ENCODE data around the gene SNX30.
A peak's percentile ranks its signal among the peaks of the same experiment; 100 is the strongest.

The SNX30 gene

DNA sequence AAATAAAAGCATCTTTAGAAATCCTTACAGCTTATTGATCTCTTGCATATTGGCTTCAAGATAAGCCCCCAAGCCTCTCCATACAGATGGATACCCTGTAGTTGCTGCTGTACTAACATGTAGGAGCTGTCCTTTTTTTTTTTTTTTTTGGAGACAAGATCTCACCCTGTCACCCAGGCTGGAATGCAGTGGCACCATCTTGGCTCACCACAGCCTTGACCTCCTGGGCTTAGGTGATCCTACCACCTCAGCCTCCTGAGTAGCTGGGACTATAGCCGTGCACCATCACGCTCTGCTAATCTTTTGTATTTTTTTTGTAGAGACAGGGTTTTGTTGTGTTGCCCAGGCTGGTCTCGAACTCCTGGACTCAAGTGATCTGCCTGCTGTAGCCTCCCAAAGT is 35.4 kb downstream of the SNX30 start:
- no peak for DNase-seq

DNA sequence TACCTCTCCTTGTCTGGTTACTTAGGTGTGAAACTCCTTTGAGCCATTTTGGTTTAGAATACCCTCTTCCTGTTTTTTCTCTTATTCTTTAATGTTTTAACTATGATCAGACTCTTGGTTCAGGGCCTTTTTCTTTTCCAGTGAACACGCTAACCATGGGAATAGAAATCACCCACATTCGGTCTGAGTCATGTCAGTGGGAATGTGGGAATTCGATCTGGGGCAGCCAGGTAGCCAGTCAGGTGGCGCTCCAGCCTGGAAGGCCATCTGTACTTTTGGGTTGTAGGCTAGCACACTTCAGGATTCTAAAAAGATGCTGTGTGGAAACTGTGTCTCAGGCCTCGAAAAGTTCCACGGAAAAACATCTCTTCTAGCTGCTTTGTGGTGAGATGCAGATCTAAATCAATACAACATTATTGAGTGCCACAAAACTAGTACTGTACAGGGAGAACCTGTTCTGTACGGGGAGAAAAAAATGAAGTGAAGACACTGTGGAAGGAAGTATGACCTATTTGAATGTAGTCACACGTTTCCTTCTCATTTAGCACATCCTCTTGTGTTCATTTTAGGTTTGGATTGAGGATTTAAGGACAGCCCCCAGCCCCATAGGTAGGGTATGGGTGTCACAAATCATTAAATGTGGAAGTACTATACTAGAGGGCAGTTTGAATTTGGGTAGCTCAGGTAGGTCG is 36.4 kb downstream of the SNX30 start:
- DNase-seq = no peak

DNA sequence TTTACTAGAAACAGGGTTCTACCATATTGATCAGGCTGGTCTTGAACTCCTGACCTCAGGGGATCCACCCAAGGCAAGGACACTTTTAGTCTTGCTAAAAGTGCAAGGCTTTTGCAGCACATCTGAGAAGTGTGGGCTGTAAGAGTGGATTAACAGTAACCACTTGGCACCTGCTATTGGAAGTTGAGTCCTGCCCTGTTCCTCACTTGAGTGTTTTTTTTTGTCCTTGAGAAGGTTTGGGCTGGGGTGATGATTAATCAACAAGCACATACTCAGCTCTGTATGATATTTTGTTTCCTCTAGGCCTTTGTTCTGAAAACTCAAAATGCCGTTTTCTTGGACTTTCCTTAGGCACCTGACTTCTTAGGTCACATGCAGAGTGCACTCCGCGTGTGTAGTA is 37.4 kb downstream of the SNX30 start:
- DNase-seq = no peak

DNA sequence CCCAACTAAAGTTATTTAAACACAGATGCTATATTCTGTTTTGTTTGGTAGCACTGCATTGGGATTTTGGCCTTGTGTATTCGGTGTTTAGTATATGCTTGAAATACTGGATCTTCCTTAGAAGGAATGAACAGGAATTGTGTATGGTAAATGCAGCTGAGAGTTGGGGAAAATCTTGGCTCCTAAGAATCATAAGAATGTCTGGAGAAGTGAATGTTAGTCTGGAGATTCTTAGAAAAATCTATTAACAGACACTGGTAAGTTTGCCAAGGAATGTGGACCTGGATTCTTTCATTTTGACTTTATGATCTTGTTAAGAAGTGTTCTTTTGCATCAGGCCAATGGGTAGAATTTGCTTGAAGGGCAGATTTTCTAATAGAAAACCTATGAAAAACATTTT is 38.9 kb downstream of the SNX30 start:
- DNase-seq = no peak

DNA sequence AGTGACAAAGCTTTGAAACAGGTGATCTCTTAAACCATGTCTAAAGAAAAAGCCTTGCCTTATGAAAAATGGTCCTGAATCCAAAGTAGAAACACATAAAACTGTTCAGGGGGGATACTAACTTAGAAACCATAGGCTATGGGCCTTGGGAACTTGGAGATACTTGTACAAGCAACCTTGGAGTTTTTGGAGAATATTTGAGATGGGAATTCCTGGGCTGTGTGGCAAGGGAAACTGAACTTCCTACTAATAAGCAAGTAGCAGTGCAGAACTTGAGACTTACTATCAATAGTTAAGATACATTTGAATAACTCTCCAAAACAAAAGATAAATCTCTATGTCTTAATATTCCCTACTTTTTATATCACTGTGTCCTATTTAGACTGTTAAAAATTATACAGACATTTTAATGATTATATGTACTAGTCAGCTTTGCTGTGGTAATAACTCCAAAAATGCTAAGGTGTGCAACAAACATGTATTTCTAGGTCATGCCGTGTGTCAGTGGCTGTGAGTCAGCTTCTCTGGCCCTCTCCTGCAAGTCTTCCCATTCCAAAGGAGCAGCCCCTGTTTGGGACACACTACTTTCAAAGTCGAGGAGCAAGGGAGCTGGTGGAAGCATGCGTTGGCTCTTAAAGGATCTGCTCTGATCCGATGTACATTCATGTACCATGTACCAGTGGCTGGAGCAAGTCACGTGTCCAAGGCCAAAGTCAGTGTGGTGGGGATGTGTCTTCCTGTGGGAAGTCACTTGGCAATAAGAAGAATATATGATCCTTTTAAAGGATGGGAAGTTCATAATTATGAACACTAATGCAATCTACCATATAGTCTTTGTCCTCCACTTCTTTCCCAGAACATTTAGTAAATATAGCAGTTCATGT is 39.6 kb downstream of the SNX30 start:
- DNase-seq = no peak

DNA sequence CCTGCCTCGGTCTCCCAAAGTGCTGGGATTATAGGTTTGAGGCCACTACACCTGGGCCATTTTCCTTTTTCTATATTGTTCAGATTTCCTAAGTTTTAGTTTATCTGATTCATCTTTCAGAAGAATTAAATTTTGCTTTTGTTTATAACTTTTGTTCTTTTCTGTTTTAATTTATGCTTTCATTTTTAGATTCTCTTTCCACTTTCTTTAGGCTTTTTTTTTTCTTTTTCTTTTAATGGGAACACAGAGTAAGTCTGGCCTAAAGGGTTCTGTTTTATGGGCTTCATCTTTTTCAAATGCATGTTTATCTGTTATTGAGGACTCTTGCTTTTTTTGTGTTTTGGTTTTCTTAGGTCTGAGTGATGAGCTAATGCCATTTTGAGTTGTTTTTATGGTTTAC is 42.1 kb downstream of the SNX30 start:
- no peak for DNase-seq

DNA sequence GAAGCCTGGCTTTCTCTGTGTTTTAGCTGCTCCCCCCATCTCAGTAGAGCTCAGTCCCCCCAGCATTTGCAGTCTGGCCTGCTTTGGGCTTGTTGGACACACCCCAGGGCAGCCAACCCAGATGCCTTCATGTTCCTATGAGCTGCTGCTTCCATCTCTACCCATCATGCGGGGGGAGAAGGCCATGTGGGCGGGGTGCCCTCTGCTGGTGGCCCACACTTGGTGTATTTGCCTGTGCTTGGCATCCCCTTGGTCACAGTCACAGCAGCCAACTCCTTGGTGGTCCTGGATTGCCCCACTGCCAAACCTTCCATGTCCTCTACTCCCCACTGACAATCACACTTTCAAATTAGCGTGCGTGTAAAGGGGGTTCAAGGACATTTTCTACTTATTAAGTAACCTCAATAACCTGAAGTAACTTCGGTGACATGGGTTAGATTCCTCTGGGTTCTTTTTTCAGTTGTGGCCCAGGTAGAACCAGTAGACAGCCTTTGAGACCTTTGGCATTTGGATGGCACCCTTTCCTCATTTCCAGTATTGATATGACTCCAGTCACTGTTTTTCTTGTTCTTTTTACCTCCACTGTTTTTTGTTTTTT is 42.8 kb downstream of the SNX30 start:
- peak; percentile 82 for DNase-seq

DNA sequence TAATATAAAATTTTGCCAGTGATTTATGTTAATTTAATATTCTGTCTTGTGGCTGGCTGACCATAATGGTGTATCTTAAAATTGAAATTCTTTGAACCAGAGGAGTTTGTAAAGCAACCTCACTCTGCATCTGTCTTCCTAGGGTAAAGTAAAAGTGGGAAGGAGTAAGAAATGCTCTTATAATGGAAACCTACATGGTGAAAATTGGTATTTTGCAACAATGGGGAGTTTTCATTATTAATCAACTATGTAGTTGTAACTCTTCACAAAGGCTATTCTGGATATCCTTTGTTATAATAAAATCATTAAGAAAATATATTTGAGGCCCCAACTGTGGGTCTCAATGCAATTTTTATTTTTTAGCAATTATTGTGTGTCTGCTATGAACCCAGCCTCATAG is 44.2 kb downstream of the SNX30 start:
- DNase-seq = no peak

DNA sequence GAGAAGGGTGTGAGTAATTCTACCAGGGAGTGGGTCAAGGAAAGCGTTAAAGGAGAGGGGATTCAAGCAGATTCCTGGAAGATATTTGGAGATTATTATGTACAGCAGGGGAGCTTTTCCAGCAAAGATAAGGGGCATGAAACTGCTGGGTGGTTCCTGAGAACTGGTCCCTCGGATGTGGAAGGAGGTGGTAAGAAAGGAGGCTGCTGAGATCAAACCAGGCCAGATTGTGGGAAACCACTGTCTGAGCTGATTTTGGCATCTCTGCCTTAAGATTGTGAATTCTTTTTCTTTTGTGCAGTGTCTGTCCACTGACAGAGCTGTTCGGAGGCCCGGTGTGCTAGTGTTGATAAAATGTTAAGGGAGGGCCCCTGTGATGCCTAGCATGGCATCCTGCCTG is 45.4 kb downstream of the SNX30 start:
- no peak for DNase-seq

DNA sequence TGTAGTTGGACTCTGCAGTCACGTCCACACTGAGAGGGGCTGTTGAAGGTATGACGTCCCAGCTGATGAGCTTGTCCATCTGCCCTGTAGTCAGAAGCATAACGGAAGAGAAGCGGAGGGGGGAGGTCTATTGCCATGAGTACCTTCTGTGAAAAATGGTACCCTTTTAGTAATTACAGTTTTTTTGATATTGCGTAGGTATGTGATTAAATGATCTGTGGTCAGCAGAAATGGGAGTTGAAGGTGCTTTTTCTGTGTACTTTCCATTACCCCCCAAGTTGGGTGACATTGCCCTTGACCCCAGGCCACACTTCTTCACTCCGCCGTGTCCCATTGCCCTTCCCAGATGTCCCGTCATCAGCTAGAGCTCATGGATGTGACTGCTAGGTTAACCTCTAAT is 45.9 kb downstream of the SNX30 start:
- no peak for DNase-seq

DNA sequence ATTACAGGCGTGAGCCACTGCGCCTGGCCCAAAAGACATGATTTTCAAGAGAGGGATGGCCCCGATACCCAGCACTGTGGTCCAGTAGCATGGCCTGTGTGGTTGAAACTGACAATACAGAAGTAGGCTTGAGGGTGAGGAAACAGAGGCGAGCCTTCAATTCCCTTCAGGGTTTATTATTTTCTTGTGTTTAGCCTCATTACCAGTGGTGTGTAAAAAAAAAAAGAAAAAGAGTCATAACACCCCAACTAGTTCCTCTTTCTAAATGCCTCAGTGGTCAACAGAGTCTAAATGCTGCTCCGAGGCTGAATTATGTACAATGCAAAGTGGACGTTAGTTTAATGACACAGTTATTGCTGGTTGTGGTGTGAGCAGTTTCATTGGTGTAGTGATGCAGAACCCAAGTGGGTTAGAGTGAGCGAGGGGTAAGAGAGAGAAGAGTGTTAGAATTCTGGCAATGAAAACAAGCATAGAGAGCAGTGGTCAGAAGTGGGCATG is 58.8 kb downstream of the SNX30 start:
- no peak for DNase-seq

DNA sequence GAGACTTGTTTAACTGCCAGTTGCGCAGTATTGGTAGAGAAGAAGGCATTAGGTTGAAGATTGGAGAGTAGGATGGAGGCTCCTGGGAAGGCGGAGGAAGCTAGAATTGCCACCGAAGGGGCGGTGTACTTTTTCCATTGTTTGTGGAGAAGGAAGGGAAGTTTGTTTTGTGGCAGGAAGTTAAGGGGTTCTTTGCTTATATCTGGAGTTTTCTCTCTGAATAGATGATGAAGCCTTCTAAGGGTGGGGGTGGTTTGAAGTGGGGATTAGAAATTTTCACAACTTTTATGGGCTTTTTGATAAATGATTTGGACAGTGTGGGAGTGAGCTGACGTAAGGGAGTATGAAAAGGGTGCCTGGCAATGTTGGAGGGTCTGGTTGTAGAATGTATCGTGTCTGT is 59.3 kb downstream of the SNX30 start:
- no peak for DNase-seq

DNA sequence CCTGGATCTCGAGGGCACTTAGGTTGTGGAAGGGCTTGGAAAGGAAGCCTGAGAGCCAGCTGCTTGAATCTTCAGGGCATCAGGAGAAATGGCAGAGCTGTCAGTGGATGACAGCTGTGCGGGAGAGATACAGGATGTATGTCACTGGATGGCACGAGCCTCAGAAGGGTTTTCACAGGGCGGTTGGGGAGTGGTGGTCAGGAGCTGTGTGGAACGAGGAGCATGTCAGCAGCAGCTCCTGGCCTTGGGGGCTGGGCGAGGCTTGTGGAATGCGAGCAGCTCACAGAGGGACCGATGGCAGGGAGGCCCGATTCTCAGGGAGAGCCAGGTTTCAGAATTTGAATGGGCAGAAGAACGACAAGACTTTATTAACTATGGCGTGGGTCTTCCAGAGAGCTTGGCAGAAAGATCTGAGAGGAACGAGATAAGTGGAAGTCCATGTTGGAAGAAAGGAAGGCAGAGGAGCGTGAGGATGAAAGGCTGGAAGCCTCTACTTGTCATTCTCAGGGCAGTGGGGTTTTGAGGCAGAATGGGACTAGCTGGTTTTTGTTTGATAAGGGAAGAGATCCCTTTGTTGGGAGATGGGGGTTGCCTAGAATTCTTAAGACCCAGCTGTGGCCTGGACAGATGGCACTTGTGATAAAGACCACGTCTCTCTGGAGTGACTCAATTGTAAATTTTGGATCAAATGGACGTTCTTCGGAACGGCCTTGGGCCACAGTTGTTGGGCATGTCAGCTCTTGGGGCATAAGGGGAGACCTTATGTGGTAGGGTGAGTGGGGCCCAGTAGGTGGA is 60.3 kb downstream of the SNX30 start:
- no peak for DNase-seq

DNA sequence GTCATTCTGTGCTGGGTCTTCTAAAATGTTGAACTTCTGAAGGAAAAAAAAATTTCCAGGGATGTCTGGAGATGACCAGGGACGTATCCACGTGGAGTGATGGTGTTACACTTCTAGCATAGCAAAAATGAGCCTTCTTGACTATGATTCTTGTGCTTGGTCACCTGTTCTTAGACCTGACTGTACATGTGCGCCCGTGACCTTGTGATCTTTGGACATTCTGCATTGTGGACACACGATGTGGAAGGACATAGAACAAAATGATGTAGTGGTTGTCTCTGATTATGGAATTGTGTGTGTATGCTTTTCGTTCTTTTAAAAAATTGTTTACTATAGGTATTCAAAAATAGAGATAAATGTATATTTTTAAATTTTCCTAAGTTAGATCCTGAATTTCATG is 61.0 kb downstream of the SNX30 start:
- no peak for DNase-seq

DNA sequence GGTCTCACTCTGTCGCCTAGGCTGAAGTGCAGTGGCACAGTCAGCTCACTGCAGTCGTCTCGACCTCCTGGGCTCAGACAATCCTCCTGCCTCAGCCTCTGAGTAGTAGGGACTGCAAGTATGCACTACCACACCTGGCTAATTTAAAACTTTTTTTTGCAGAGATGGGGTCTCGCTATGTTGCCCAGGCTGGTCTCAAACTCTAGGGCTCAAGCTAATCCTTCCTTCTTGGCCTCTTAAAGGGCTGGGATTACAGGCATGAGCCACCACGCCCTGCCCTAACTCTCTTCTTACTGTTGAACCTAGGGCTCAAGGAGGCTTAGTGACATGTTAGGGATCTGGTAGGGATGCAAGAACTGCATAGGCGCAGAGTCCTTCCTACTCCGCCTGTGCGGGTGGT is 65.3 kb downstream of the SNX30 start:
- no peak for DNase-seq

DNA sequence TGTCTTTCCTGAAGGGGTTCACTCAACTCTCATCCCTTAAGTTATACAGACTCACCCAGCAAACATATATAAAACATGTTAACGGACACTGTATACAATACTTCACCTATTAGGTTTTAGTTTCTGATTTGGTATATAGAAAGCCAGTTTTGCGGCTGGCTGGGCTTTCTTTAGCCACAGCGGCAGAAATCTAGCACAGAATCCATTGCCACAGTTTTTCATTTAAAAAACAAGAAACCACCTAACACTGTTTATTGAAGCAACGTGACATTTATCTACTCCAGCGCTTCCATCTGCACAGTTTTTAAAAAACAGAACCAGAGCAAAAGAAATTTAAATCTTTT is 67.3 kb downstream of the SNX30 start:
- DNase-seq = no peak

DNA sequence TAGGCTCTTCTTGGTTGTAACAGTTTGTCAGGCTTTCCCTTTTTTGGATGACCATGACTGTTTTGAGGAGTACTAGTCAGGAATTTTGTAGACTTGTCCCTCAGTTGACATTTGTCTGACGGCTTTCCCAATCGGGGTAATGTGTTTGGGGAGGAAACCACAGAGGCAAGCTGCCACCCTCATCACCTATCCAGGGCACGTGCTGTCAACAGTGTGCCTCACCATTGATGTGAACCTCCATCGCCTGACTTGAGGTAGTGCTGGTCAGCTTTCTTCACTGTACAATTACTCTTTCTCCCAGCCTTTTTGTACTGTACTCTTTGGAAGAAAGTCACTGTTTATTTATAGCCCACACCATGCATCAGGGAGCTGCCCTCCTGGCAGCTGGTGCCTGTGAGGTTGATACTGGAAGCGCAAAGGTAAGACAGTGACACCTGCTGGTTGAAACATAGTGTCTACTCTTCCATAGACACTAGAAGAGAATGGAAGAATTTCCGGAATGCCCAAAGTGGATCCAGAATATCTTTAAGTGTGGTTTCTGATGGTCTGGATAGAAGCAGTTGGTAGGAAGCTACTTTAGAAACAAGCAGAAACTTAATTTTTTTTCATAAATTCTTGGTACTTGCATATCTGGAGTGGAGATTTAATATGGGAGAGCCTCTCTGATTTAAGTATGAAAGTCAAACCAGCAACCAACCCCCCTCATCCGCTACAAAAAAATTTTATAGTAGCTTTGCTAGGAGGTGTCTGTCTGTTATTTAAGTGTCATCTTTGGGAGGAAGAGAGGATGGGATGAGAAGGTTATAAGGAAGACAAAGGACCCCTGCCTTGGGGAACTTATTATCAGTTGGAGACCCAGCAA is 69.3 kb downstream of the SNX30 start:
- peak; percentile 12 for DNase-seq

DNA sequence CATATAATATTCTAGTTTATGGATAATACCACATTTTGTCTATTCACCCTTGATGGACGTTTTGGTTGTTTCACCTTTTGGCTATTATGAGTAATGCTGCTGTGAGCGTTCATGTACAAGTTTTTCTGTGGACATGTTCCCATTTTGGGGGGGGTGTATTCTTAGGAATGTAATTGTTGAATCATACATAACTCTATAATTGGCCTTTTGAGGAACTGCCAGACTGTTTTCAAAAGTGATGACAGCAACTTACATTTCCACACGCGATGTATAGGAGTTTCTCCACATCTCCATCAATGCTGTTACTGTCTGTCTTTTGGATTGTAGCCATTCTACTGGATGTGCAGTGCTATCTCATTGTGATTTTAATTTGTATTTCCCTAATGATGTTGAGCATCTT is 70.3 kb downstream of the SNX30 start:
- no peak for DNase-seq

DNA sequence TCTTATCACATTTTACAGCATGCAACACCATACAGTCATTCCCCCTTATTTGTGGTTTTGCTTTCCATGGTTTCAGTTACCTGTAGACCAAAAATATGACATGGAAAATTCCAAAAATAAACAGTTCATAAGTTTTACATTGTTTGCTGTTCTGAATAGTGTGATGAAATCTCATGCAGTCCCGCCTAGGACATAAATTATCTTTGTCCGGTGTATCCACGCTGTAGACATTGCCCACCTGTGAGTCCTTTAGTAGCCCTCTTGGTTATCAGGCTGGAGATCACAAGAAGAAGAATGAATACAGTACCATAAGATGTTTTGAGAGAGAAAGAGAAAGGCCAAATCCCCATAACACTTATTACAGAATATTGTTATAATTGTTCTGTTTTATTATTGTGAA is 72.1 kb downstream of the SNX30 start:
- DNase-seq = no peak

DNA sequence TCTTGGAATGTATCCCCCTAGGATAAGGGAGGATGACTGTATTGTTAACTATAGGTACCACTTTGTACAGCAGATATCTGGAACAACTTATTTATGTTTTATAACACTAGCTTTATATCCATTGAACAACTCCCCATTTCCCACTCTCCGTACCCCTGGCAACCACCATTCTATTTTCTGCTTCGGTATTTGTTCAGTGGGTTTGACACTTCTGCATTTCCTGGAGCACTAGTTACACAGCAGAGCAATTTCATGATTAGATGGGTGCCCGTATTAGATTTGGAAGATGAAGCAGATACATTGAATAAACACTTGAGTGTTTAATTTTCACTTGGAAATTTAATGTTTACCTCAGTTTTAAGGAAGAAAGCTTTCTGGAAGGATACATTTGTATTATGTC is 72.7 kb downstream of the SNX30 start:
- DNase-seq = no peak

DNA sequence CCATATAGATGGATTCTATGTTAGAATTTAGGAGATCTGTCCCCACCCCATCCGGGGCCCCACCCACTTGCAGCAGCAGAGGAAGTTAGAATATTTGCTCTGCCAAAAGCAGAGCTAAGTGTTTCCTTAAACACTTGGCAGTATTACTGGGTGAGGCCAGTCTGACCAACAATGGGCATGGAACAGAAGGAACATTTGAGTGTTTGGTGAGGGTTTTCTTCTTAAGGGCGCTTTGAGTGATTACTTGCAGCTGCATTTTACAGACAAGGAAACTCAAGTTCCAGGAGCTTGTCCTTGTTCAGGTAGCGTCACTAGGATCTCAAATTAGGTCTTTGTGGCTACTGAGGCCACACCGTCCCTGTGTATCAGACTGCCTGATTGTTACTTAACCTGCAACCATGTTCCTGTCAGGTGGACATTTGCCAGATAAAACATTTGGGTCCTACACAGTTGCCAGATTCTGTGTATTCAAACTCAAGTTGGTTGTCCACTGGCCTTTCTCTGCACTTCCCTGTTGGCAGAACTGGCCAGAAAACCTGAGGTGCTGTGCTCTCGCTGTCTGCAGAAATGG is 80.8 kb downstream of the SNX30 start:
- DNase-seq = no peak

DNA sequence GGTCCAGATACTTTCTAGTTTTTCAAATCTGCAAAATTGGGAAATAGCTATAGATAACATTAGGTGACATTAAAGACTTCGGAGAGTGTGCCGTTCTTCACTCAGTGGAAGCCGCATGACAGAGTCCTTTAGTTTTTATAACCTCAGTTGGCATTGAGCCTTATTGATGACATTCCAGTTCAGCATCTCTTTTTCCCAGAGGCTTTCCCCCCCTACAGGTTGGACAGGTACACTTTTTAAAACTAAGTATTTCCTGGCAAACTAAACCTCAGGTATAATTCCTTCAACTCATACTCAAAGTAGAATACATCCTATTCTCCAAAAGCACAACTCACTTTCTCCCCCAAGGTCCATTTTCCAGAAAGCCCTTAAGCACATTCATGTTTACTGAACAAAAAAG is 81.4 kb downstream of the SNX30 start:
- no peak for DNase-seq

All from activated CD4-positive, alpha-beta T cell treated with anti-CD3 and anti-CD28 coated beads, Interleukin-2, amount 50 U/mL, for 16 hours (primary cell).